NCI-H82 (cell line): Measurements from ENCODE around the gene RPL29.

Source experiments
- DNase-seq: peaks from one replicate; lab custom pipeline; 2025; lab: John Stamatoyannopoulos, UW

RPL29 gene

GRCh38 chr3:51983578-51984268 is 12.0 kb downstream of the RPL29 start:
- no peak for DNase-seq

- peak; percentile 87 for DNase-seq
Observed at GRCh38 chr3:51982838-51983577, 12.7 kb downstream of the RPL29 start, which contains the start of gene ACY1. Gene ACY1, plus strand, starts transcription at chr3:51983535. Its CDS starts 530 bp downstream, at chr3:51984065.

DNA sequence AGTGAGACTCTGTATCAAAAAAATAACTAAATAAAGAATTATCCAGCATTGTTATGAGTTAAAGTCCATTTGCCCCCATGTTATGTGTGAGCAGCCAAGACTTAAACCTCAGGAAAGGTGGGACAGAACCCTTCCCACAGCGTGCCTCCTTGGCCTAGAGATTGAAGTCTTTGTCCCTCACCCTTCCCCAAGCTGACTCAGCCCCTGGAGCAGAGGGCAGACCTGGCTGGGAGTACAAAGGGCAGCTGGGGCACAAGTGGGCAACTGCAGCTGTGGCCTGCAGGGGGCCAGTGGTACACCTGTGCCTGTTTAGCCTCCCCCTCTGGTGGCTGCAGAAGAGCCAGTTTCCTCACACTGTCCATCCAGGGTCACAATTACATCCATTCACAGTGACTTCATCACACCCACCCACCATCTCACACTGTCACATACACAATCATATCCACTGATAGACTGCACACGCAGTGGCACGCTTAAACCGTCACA is 13.3 kb downstream of the RPL29 start:
- DNase-seq, result peak; percentile 70

GRCh38 chr3:51980253-51980652 is 15.4 kb downstream of the RPL29 start:
- no peak for DNase-seq

DNA sequence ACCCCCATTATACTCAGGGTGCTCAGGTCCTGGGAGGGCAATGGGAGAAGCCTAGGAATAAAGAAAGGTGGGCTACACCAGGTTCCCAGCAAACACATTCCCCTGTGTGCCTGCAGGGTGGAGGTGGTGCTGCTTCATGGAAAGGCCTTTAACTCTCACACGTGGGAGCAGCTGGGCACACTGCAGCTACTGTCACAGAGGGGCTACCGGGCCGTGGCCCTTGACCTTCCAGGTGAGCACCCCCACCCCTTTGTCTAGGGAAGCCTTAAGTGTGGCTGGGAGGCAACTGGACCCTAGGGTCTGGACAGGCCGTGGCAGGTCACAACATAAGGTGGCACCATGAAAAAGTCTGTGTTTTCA is 17.6 kb downstream of the RPL29 start:
- DNase-seq, result no peak

GRCh38 chr3:51977446-51978142 is 18.1 kb downstream of the RPL29 start:
- no peak for DNase-seq

GRCh38 chr3:51975852-51976549 is 19.7 kb downstream of the RPL29 start:
- peak; percentile 81 for DNase-seq

GRCh38 chr3:51974963-51975851 is 20.5 kb downstream of the RPL29 start, which contains the start of gene ABHD14A:
Gene ABHD14A, plus strand, starts transcription at chr3:51975064. Its CDS starts 72 bp downstream, at chr3:51975136.
- peak; percentile 69 for DNase-seq

DNA sequence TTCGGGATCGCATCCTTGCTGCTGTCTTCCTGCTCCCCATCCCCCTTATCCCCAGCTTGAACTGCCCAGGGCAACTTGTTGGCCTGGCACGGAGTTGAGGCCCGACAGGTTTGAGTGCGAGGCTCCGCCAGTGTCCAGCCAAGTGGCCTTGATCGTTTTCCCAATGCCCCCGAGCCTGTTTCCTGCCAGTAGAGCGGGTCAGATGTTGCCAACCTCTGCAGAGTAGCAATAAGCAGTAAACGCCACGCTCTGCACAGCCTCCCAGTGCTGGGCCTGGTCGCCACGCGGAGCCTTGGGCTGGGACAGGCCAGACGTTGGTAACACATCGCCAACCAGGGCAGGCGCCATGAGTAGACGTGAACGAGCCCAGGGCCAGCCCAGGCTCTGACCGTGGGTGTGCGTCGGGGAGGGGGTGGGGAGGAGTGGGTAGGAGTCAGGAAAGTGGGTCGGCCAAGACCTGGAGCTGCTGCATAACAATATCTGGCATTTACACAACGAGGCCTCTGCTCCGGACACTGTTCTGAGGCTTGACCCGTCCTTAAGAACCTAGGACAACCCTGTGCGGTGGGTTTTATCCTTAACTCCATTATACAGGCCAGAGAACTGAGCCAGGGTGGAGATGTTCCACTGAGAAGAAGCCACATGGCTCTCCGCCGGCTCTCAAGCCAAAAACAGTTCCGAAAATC is 21.3 kb downstream of the RPL29 start:
- DNase-seq, result peak; percentile 51

- no peak for DNase-seq
Observed at GRCh38 chr3:51971350-51971749, 24.3 kb downstream of the RPL29 start.

- peak; percentile 55 for DNase-seq
Observed at GRCh38 chr3:51970606-51971300, 24.9 kb downstream of the RPL29 start.

DNA sequence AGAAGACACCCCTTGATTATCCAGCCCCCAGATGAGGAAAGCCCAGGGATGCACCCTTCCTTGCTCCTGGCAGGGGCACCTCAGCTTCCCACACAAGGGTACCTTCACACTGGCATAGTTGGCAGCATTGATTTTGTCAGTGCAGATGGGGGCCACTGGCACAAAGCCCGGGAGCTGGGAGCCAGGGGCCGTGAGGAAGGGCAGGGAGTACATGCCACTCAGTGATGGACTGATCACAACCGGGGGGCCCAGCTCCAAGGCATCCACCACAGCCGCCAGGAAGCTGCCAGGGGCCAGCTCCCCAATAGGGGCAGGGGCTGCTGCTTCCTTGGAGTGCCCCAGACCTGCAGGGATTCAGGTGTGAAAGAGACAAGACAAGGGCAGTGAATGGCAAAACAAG is 25.9 kb downstream of the RPL29 start:
- no peak for DNase-seq

GRCh38 chr3:51968883-51969678 is 26.6 kb downstream of the RPL29 start:
- DNase-seq, result peak; percentile 76

- peak; percentile 99 for DNase-seq
Observed at GRCh38 chr3:51968170-51968775, 27.4 kb downstream of the RPL29 start.

DNA sequence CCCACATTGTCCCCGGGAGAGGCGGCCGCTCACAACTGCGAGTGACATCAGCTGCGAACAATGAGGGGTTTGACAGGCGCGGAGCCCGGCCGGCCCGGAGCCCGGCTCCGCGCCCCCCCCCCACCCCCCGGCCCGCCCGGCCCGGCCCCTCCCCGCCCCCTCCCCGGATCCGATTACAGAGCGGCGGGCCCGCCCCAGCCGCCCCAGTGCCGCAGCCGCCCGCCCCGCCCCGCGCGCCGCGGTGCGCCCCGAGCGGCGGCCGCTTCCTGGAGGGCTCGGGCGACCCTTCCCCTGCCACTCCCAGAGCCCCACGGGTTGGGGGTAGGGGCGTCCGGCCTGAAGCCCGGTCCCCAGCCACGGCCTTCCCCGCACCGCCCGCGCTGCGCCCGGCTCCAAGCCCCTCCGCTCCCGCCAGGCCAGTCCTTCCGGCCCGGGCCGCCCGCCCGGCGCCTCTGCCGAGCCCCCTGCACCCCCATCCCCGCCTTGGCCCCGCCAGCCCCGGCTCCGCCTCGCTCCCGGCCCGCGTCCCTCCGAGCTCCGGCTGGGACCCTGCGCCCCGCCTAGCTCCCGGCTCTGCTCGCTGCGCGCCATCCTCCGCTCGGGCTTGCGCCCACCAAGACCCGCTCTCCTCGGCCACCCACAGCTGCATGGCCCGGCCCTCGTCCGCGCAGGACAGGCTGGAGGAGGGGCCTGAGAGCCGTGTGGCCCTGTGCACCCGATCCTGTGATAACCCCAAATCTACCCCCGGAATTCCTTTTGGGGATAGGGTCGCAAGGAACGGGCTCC is 28.1 kb downstream of the RPL29 start, which contains the start of gene PCBP4:
Gene PCBP4, minus strand, starts transcription at position 71 of the 786 bp plus-strand sequence. CDS start 6,214 bp downstream, outside the sequence.
- peak; percentile 76 for DNase-seq

- DNase-seq, result peak; percentile 59
Observed at GRCh38 chr3:51966922-51967383, 28.7 kb downstream of the RPL29 start.

GRCh38 chr3:51966486-51966885 is 29.2 kb downstream of the RPL29 start:
- peak; percentile 68 for DNase-seq
